HepG2 (cell line): ENCODE results near the gene SLCO4A1. TPM values are rescaled to one million over a fixed set of nuclear protein-coding genes. Genes with fewer than 3 reads are reported as not detected.

Source experiments
- ATAC-seq: fragments of 200-7000 bp; cut with Tn5 transposase; 3 replicates; pipeline ENCODE4 v1.9.1; 2020; ENCODE audit warnings: mild to moderate bottlenecking, moderate library complexity
- BruUV-seq: library from RNA; stranded (reverse); fragments of 400-500 nt; replicated peaks from 2 replicates; lab custom pipeline; 2021; lab: Mats Ljungman, UMichigan
- CTCF ChIA-PET: fragments of 300-600 bp; formaldehyde crosslinking; extraction: SDS; loops from one replicate; lab custom pipeline; 2021; ENCODE audit warnings: low total read pairs, inconsistent platforms, low intra/inter-chr PET ratio; lab: Yijun Ruan, JAX
- POLR2A ChIA-PET: fragments of 350-600 bp; sonication (Branson Sonifier 250); formaldehyde crosslinking; loops from one replicate; lab custom pipeline; 2020; ENCODE audit warnings: antibody characterized with exemption, inconsistent platforms; lab: Yijun Ruan, JAX
- DNase-seq: peaks from one replicate; pipeline ENCODE4 v3.0.0-alpha.2; 2015; ENCODE audit warnings: low spot score
- FAIRE-seq: peaks from 3 replicates; lab custom pipeline; 2011; peaks lifted over from hg19 to GRCh38; lab: Jason Lieb, UNC
- H2AFZ ChIP-seq: one replicate; pipeline ENCODE4 v1.6.1; 2011; ENCODE audit warnings: low read length, inconsistent platforms
- H3K27ac ChIP-seq: fragments of 300-600 bp; 3 replicates; pipeline ENCODE4 v1.8.0; 2011; ENCODE audit warnings: mixed run types, mild to moderate bottlenecking, mixed read lengths, low read length, inconsistent platforms; ENCODE audit not compliant: insufficient read depth; ENCODE audit errors: extremely low read length
- H3K27me3 ChIP-seq, 2 experiments: fragments of 200-600 bp in 1 of 2; 2 replicates in 1 of 2; 3 replicates in 1 of 2; pipeline versions ENCODE4 v1.6.0 to v1.8.0; 2011; ENCODE audit warnings: low read length in 2 of 2, mild to moderate bottlenecking in 2 of 2, moderate library complexity in 2 of 2, inconsistent platforms in 1 of 2; ENCODE audit not compliant: insufficient read depth in 2 of 2, control insufficient read depth in 1 of 2
- H3K36me3 ChIP-seq, 2 experiments: fragments of 200-600 bp in 1 of 2; replicated peaks in 1 of 2; 2 replicates in 1 of 2; 3 replicates in 1 of 2; pipeline versions ENCODE4 v1.5.1 to v1.8.0; 2011; ENCODE audit warnings: low read length in 2 of 2, inconsistent platforms in 1 of 2; ENCODE audit not compliant: insufficient read depth in 2 of 2, control insufficient read depth in 1 of 2
- H3K4me1 ChIP-seq: 2 replicates; pipeline ENCODE4 v1.5.1; 2012; ENCODE audit warnings: low read length, inconsistent platforms; ENCODE audit not compliant: insufficient read depth
- H3K4me2 ChIP-seq: 2 replicates; pipeline ENCODE4 v1.6.0; 2011; ENCODE audit warnings: low read depth, low read length, inconsistent platforms
- H3K4me3 ChIP-seq, 3 experiments: fragments of 200-600 bp in 1 of 3; sonication (generic), shearing (Covaris generic) in 1 of 3; replicated peaks in 1 of 3; 2 replicates each; pipeline ENCODE4 v1.5.1; 2011 to 2016; ENCODE audit warnings: low read length in 3 of 3, inconsistent platforms in 2 of 3, low read depth in 2 of 3, mild to moderate bottlenecking in 2 of 3, control low read depth in 1 of 3, mixed read lengths in 1 of 3; ENCODE audit not compliant: insufficient read depth in 1 of 3
- H3K79me2 ChIP-seq: one replicate; pipeline ENCODE4 v1.6.1; 2011; ENCODE audit warnings: low read length, inconsistent platforms; ENCODE audit not compliant: insufficient read depth
- H3K9ac ChIP-seq: 2 replicates; pipeline ENCODE4 v1.6.0; 2011; ENCODE audit warnings: mild to moderate bottlenecking, low read depth, low read length, inconsistent platforms; ENCODE audit not compliant: insufficient read depth
- H3K9me3 ChIP-seq: 2 replicates; pipeline ENCODE4 v1.5.1; 2012; ENCODE audit warnings: mild to moderate bottlenecking, low read length
- H4K20me1 ChIP-seq: 2 replicates; pipeline ENCODE4 v1.6.0; 2011; ENCODE audit warnings: inconsistent platforms, mild to moderate bottlenecking, low read length, moderate library complexity; ENCODE audit not compliant: insufficient read depth
- AHDC1 ChIP-seq: sonication (generic); formaldehyde crosslinking; IDR thresholded peaks from 2 replicates; pipeline ENCODE4 v1.5.1; 2020; ENCODE audit warnings: mild to moderate bottlenecking, missing genetic modification reagents, borderline replicate concordance
- MLX ChIP-seq: IDR thresholded peaks from 2 replicates; pipeline ENCODE4 v1.6.1; 2016
- MTA1 ChIP-seq: sonication (generic); formaldehyde crosslinking; IDR thresholded peaks from 2 replicates; pipeline ENCODE4 v1.4.0; 2020; ENCODE audit warnings: missing genetic modification reagents, mild to moderate bottlenecking, borderline replicate concordance
- NCOA2 ChIP-seq: sonication (generic); formaldehyde crosslinking; IDR thresholded peaks from 2 replicates; pipeline ENCODE4 v1.8.0; 2022; ENCODE audit warnings: inconsistent platforms
- NFKB2 ChIP-seq: sonication (generic); formaldehyde crosslinking; IDR thresholded peaks from 2 replicates; pipeline ENCODE4 v1.4.0; 2020; ENCODE audit warnings: missing genetic modification reagents, borderline replicate concordance
- SSRP1 ChIP-seq: IDR thresholded peaks from 2 replicates; pipeline ENCODE4 v1.6.1; 2016; ENCODE audit warnings: control low read depth
- SUZ12 ChIP-seq: fragments of 150-350 bp; IDR thresholded peaks from 2 replicates; pipeline ENCODE4 v1.6.1; 2014; ENCODE audit warnings: low read depth, low read length
- TOE1 ChIP-seq: sonication (generic); formaldehyde crosslinking; IDR thresholded peaks from 2 replicates; pipeline ENCODE4 v1.4.0; 2020; ENCODE audit warnings: mild to moderate bottlenecking, missing genetic modification reagents
- WIZ ChIP-seq: sonication (generic); formaldehyde crosslinking; IDR thresholded peaks from 2 replicates; pipeline ENCODE4 v1.5.1; 2020; ENCODE audit warnings: mild to moderate bottlenecking, missing genetic modification reagents
- ZBTB25 ChIP-seq: IDR thresholded peaks from 2 replicates; pipeline ENCODE4 v1.6.1; 2018; ENCODE audit warnings: missing genetic modification reagents
- ZNF12 ChIP-seq: sonication (generic); formaldehyde crosslinking; IDR thresholded peaks from 2 replicates; pipeline ENCODE4 v1.5.0; 2020; ENCODE audit warnings: missing genetic modification reagents
- ZNF512B ChIP-seq: sonication (generic); formaldehyde crosslinking; IDR thresholded peaks from 2 replicates; pipeline ENCODE4 v1.5.1; 2020; ENCODE audit warnings: missing genetic modification reagents, mild to moderate bottlenecking, borderline replicate concordance
- ZNF562 ChIP-seq: sonication (generic); formaldehyde crosslinking; IDR thresholded peaks from 2 replicates; pipeline ENCODE4 v1.8.0; 2022; ENCODE audit warnings: missing genetic modification reagents, borderline replicate concordance
- WGBS: methylation state at CpG from one replicate; pipeline ENCODE4 v1.1.6; 2017; ENCODE audit warnings: low lambda C conversion rate; 5-methylcytosine and 5-hydroxymethylcytosine counted together
- in situ Hi-C: cut with HindIII; loops from 2 replicates; pipeline ENCODE4 v1.10.0; 2017; ENCODE audit warnings: low pct_unique_long_range_greater_than_20kb; ENCODE audit not compliant: extremely low pct_ligation_motif_present
- intact Hi-C: fragments of 100-400 bp; cut with micrococcal nuclease; formaldehyde crosslinking; loops from one replicate; pipeline ENCODE4 v1.10.0; 2022; ENCODE audit not compliant: unreplicated experiment
- polyA plus RNA-seq, 8 experiments: library from polyadenylated mRNA; depleted of rRNA in 3 of 8; stranded (reverse) in 7 of 8; unstranded in 1 of 8; fragments of >200 nt; fragmentation: Illumina TruSeq in 4 of 8; extraction: Trizol in 4 of 8; gene quantifications; 2 replicates each; pipeline versions ENCODE4 v1.2.1 to v1.2.3, GENCODE V29; 2011 to 2016; ENCODE audit warnings: low read depth in 4 of 8, missing spikeins in 1 of 8, mixed read lengths in 1 of 8; ENCODE audit not compliant: insufficient read depth in 1 of 8
- total RNA-seq, 5 experiments: library from RNA; depleted of rRNA; stranded (reverse); fragments of >200 nt; fragmentation: Illumina TruSeq; extraction: Trizol; gene quantifications; 2 replicates each; pipeline ENCODE4 v1.2.3, GENCODE V29; 2016; ENCODE audit warnings: low read depth in 1 of 5

Gene SLCO4A1
- total and polyA plus RNA-seq, 2 of the 13 experiments (the other 11 are each of a cell fraction or from before 2014, with no cell fraction given): 55.5 to 112 TPM

- no peak for TF ChIP-seq MLX
- no peak for TF ChIP-seq NCOA2 (CRISPR knock-in tag)
Measured at GRCh38 chr20:62716198-62716940, 74.1 kb downstream of the SLCO4A1 start (continued).

- peaks cover 44 to 90% of the 10 kb centered on the region in 2 experiments for H3K27me3 ChIP-seq
- H3K9me3 ChIP-seq: peaks cover 5% of the 10 kb centered on the region; the same call in 1 of the 2 replicates
- H4K20me1 ChIP-seq: no peaks in the 10 kb centered on the region; the same call in 1 of the 2 replicates
- no TSS peak for BruUV-seq
- FAIRE-seq (no peak), DNase-seq (no peak), ATAC-seq (no peak)
- no peaks in the 10 kb centered on the region for H3K4me1 ChIP-seq
- H3K9ac ChIP-seq: no peak overlapping the region
- in situ Hi-C loops: no loop called here
- 36% methylated on average over 11 of the region's 11 CpGs for WGBS
- POLR2A ChIA-PET: no interaction called here
- H3K27ac ChIP-seq: no peak overlapping the region
- no peaks in the 10 kb centered on the region for H3K36me3 ChIP-seq
- no peak overlapping the region for H3K4me2 ChIP-seq
- intact Hi-C loops: no loop called here
- no peaks in the 10 kb centered on the region for H3K79me2 ChIP-seq
- CTCF ChIA-PET: no interaction called here
- H3K4me3 ChIP-seq: no peak overlapping the region
- no peak overlapping the region for H2AFZ ChIP-seq
- TF ChIP-seq ZNF562 (CRISPR knock-in tag) (no peak), ZNF12 (no peak), ZNF512B (CRISPR knock-in tag) (no peak), ZBTB25 (CRISPR knock-in tag) (no peak), WIZ (CRISPR knock-in tag) (no peak), AHDC1 (no peak), MTA1 (CRISPR knock-in tag) (no peak; the same call in 1 of the 2 replicates), SSRP1 (no peak), TOE1 (CRISPR knock-in tag) (no peak), NFKB2 (CRISPR knock-in tag) (no peak), SUZ12 (no peak)
Measured at GRCh38 chr20:62716941-62717310, 74.6 kb downstream of the SLCO4A1 start.
